Heart right ventricle (tissue), 16 donors: ENCODE data around the gene TMEM45A. TPM values are rescaled to one million over a fixed set of nuclear protein-coding genes. Genes with fewer than 3 reads are reported as not detected.

ENCODE experiments used
- ATAC-seq, 8 donors: fragments of 200-7000 bp; cut with Tn5 transposase; one replicate each; pipeline ENCODE4 v1.9.1; 2020; ENCODE audit warnings: mild to moderate bottlenecking in 8 of 8, moderate library complexity in 8 of 8, moderate number of reproducible peaks in 1 of 8
- DNase-seq, 2 donors: peaks; one replicate each; pipeline ENCODE4 v3.0.0-alpha.2; 2020
- H3K27ac ChIP-seq, 10 donors: fragments of 200-600 bp; sonication (generic) in 2 of 10; one replicate each; pipeline versions ENCODE4 v1.5.0 to v1.8.0; 2020 to 2022; ENCODE audit warnings: mild to moderate bottlenecking in 3 of 10
- H3K27me3 ChIP-seq, 7 donors: fragments of 200-600 bp; one replicate each; pipeline ENCODE4 v1.8.0; 2021 to 2022; ENCODE audit warnings: mild to moderate bottlenecking in 2 of 7
- H3K36me3 ChIP-seq, 9 donors: fragments of 200-600 bp; sonication (generic) in 1 of 9; one replicate each; pipeline versions ENCODE4 v1.5.0 to v1.8.0; 2020 to 2022; ENCODE audit warnings: mild to moderate bottlenecking in 2 of 9
- H3K4me1 ChIP-seq, 9 donors: fragments of 200-600 bp; sonication (generic) in 1 of 9; one replicate each; pipeline versions ENCODE4 v1.5.0 to v1.8.0; 2020 to 2022; ENCODE audit warnings: mild to moderate bottlenecking in 4 of 9
- H3K4me3 ChIP-seq, 10 donors: fragments of 200-600 bp; sonication (generic) in 2 of 10; one replicate each; pipeline versions ENCODE4 v1.5.0 to v1.8.0; 2020 to 2022; ENCODE audit warnings: mild to moderate bottlenecking in 7 of 10, moderate library complexity in 2 of 10
- H3K9me3 ChIP-seq, 11 donors: fragments of 200-600 bp in 10 of 11; sonication (generic) in 2 of 11; one replicate each; pipeline versions ENCODE4 v1.5.0 to v1.8.0; 2013 to 2022; ENCODE audit warnings: mild to moderate bottlenecking in 2 of 11, control low read depth in 1 of 11, moderate library complexity in 1 of 11
- WGBS, 2 donors: extraction: QIAGEN DNeasy Blood & Tissue Kit; methylation state at CpG; one replicate each; pipeline ENCODE4 v1.1.7; 2013; ENCODE audit warnings: inconsistent platforms in 1 of 2; 5-methylcytosine and 5-hydroxymethylcytosine counted together
- intact Hi-C, 10 donors: fragments of 100-400 bp; cut with DNase I; formaldehyde crosslinking; loops; one replicate each; pipeline versions ENCODE4 v1.11.1 to v1.14.2; 2022
- polyA plus RNA-seq, 2 donors: library from polyadenylated mRNA; stranded (reverse); fragments of 200-250 nt; gene quantifications; one replicate each; pipeline ENCODE4 v1.2.3, GENCODE V29; 2013
- total RNA-seq, 10 donors: library from RNA; stranded (reverse); fragmentation: NEBNext Ultra II Directional in 3 of 10; extraction: Animal tissue kit (Norgen Biotek cat#: 25700) in 3 of 10; gene quantifications; one replicate each; pipeline versions ENCODE4 v1.2.1 to v1.2.4, GENCODE V29; 2021 to 2023
- TF ChIP-seq, protein P1 (sequence below), 9 donors: fragments of 200-600 bp; sonication (generic) in 2 of 9; IDR thresholded peaks; one replicate each; pipeline versions ENCODE4 v1.5.0 to v1.8.0; 2021 to 2022; ENCODE audit warnings: antibody characterized with exemption in 9 of 9, mild to moderate bottlenecking in 5 of 9, moderate library complexity in 1 of 9
- donor health status: Arrhythmogenic right ventricular cardiomyopathy.
- donor health status: ischemic (EF 13 %, LVEDD 7.1; RV severe dilation, severe dysfunction).
- donor health status: healthy with polysubstance abuse.
- donor health status: DM: no; HTN: yes; CAD: no.
- donor health status: DM: no; HTN: no; CAD: no.
- donor health status: ischemic (EF 25% LVEDD 6.9; RV normal size, moderate dysfunction).
- donor health status: ischemic (EF 25% LVEDD 5.7; RV mildly dilated, moderate dysfunction).
- donor health status: healthy.
- donor health status: DM: yes; HTN: yes; CAD: no.
- donor health status: Ischemic cardiomyopathy.
- donor health status: ischemic (EF 35%, LVEDD 5.7; RV mildly dilated, moderate dysfunction).
- donor health status: nonischemic (EF 11% LVEDD 7.7; RV severe dilation, severe dysfunction).
- donor health status: DM: yes; HTN: yes; CAD: no.
- donor health status: PGD.
- donor health status: ischemic (EF 29% LVEDD 5.4; RV normal size, mild dysfunction).
- donor health status: nonischemic (EF 23%, LVEDD 6.1; RV moderate dilation, normal function).

The TMEM45A gene
- total and polyA plus RNA-seq, 12 donors = 0.80 to 16.1 (median 2.5) TPM

DNA sequence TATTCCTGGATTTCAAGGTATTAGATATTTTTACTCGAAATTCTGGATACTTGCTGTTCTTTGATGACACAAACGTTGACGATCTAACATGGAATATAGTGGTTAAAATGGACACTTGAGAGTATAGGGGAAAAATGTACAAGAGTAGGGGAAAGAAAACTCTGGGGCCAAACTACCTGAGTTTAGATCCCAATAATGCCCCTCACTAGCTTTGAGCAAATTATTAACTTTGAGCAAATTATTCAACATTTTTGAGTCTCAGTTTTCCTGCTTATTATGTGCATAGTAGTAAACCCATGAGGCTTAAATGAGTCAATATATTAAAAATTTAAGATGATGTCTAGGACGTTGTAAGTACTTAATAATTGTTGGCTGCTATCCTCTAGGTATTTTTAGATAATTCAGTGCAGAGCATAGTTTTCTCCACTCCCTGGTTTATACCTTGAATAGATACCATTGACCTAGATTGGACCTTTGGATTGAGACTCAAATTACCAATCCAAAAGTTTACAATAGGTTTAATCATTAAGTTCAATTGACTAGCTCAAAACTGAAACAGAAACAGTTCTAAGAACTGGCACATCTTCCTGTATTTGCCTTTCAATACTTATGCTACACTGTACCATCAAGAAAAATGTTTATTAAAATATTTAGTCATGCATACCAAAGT is 121.4 kb downstream of the TMEM45A start:
- H3K4me1 ChIP-seq = no peaks in the 10 kb centered on the region
- DNase-seq (no peak), ATAC-seq (no peak)
- H3K36me3 ChIP-seq = no peaks in the 10 kb centered on the region
- H3K27me3 ChIP-seq = peaks cover 0 to 11% (median 0%) of the 10 kb centered on the region in 7 donors
- H3K4me3 ChIP-seq = no peak overlapping the region
- intact Hi-C loops = no loop called here
- peaks cover 0 to 4% (median 0%) of the 10 kb centered on the region in 11 donors for H3K9me3 ChIP-seq
- TF ChIP-seq, protein P1, sequence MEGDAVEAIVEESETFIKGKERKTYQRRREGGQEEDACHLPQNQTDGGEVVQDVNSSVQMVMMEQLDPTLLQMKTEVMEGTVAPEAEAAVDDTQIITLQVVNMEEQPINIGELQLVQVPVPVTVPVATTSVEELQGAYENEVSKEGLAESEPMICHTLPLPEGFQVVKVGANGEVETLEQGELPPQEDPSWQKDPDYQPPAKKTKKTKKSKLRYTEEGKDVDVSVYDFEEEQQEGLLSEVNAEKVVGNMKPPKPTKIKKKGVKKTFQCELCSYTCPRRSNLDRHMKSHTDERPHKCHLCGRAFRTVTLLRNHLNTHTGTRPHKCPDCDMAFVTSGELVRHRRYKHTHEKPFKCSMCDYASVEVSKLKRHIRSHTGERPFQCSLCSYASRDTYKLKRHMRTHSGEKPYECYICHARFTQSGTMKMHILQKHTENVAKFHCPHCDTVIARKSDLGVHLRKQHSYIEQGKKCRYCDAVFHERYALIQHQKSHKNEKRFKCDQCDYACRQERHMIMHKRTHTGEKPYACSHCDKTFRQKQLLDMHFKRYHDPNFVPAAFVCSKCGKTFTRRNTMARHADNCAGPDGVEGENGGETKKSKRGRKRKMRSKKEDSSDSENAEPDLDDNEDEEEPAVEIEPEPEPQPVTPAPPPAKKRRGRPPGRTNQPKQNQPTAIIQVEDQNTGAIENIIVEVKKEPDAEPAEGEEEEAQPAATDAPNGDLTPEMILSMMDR (IDR thresholded peaks at IDR 0.05) = no peak
- WGBS, 2 donors = 70 to 71% methylated on average over 4 of the region's 4 CpGs
- H3K27ac ChIP-seq = no peak overlapping the region

DNA sequence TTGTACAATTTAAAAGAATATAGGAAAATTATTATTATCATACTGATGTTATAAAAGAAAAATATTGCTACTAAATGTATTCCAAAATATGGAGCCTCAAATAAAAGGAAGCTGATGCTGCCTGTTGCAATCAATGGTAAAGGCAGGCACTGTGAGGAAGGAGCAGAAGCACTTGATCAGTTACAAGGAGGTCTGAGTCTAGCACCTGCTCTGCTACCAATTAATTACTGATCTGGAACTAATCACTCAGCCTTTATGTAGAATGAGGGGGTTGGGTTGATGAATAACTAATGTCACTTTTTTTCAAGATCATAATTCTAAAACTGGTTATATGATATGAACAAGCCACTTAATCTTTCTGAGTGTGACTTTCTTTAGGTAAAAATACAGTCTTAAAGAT is 122.5 kb downstream of the TMEM45A start:
- TF ChIP-seq, protein P1 (IDR thresholded peaks at IDR 0.05) = no peak
- intact Hi-C loops = no loop called here
- H3K36me3 ChIP-seq = no peaks in the 10 kb centered on the region
- no peaks in the 10 kb centered on the region for H3K4me1 ChIP-seq
- H3K4me3 ChIP-seq = no peak overlapping the region
- no peak for ATAC-seq
- no peak overlapping the region for H3K27ac ChIP-seq
- H3K9me3 ChIP-seq = peaks cover 0 to 4% (median 0%) of the 10 kb centered on the region in 11 donors
- peaks cover 0 to 5% (median 0%) of the 10 kb centered on the region in 7 donors for H3K27me3 ChIP-seq
- DNase-seq = no peak

DNA sequence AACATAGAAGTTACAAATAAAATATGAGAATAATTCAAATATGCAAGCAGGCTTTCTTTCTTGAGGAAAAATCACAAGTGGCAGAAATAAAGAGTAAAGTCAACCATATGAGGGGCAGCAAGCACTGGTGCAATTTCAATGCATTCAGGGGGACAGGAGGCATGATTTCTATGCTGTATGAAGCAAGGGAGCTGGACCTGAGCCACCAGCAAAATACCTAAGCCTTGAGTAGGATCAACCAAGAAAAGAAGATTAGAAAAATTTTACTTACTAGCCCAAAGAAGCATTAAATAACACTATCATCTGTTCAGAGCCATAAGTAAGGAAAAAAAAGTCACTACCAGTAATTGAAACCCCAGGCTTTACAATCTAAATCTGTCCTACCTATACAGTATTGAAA is 123.3 kb downstream of the TMEM45A start:
- intact Hi-C loops = no loop called here
- TF ChIP-seq, protein P1 (IDR thresholded peaks at IDR 0.05) = no peak
- Histone ChIP-seq H3K36me3 (no peaks in the 10 kb centered on the region), H3K27ac (no peak overlapping the region), H3K27me3 (peaks cover 0 to 3% (median 0%) of the 10 kb centered on the region in 7 donors), H3K4me1 (no peaks in the 10 kb centered on the region), H3K4me3 (no peak overlapping the region), H3K9me3 (peaks cover 0 to 4% (median 0%) of the 10 kb centered on the region in 11 donors)
- no peak for ATAC-seq
- DNase-seq = no peak

DNA sequence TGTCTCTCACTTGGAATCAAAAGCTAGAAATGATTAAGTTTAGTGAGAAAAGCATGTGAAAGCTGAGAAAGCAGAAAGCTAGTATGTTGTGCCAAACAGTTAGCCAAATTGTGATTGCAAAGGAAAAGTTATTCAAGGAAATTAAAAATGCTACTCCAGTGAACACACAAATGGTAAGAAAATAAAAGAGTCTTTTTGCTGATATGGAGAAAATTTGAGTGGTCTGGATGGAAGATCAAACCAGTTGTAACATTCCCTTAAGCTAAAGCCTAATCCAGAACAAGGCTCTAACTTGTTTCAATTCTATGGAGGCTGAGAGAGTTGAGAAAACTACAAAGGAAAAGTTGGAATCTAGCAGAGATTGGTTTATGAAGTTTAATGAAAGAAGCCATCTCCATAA is 128.8 kb downstream of the TMEM45A start:
- DNase-seq (no peak), ATAC-seq (no peak)
- intact Hi-C loops = no loop called here
- Histone ChIP-seq H3K9me3 (peaks cover 0 to 21% (median 0%) of the 10 kb centered on the region in 11 donors), H3K36me3 (no peaks in the 10 kb centered on the region), H3K27me3 (no peaks in the 10 kb centered on the region), H3K4me1 (no peaks in the 10 kb centered on the region), H3K4me3 (no peak overlapping the region), H3K27ac (no peak overlapping the region)
- TF ChIP-seq, protein P1 (IDR thresholded peaks at IDR 0.05) = no peak

Other genes with a start within 250 kb of the TMEM45A start
- 10 to 100 TPM; 23.9 to 40.4 (median 29.8) TPM for gene TBC1D23, start 231.6 kb upstream of the TMEM45A start, total RNA-seq
- gene TBC1D23, start 231.6 kb upstream of the TMEM45A start, polyA plus RNA-seq = 10 to 100 TPM; 18.8 to 20.7 TPM
- gene NIT2, start 157.9 kb upstream of the TMEM45A start, total RNA-seq = 10 to 100 TPM; 39.7 to 56.7 (median 46.6) TPM
- 10 to 100 TPM; 14.7 to 31.7 TPM for gene NIT2, start 157.9 kb upstream of the TMEM45A start, polyA plus RNA-seq
- 10 to 100 TPM; 52.4 to 67.5 (median 61.0) TPM for gene TOMM70, start 91.5 kb upstream of the TMEM45A start, total RNA-seq
- 10 to 100 TPM; 23.0 to 26.7 TPM for gene TOMM70, start 91.5 kb upstream of the TMEM45A start, polyA plus RNA-seq
- gene LNP1, start 91.1 kb upstream of the TMEM45A start, total RNA-seq = 1 to 10 TPM; 2.2 to 5.3 (median 4.0) TPM
- gene LNP1, start 91.1 kb upstream of the TMEM45A start, polyA plus RNA-seq = 1 to 10 TPM; 1.2 to 2.2 TPM
- gene ADGRG7, start 117.0 kb downstream of the TMEM45A start, total RNA-seq = under 1 TPM in 1 of 10 donors, not detected in 9; 0.30 TPM
- not detected for gene ADGRG7, start 117.0 kb downstream of the TMEM45A start, polyA plus RNA-seq
- gene TFG, start 216.9 kb downstream of the TMEM45A start, total RNA-seq = 10 to 100 TPM; 78.4 to 98.4 (median 92.4) TPM
- 10 to 100 TPM; 44.6 to 94.0 TPM for gene TFG, start 216.9 kb downstream of the TMEM45A start, polyA plus RNA-seq